ENCODE measurements around the gene SMAD7.
A peak's percentile ranks its signal among the peaks of the same experiment; 100 is the strongest.
"Not testable (repeated sequence)": the region's sequence is repeated elsewhere in the genome, so short reads cannot be mapped to it uniquely, and the experiment has no call there.

SMAD7 gene

GRCh38 chr18:48876590-48876989 is 74.2 kb downstream of the SMAD7 start:
- DNase-seq = no peak

GRCh38 chr18:48875942-48876511 is 74.7 kb downstream of the SMAD7 start:
- no peak for DNase-seq

GRCh38 chr18:48875314-48875941 is 75.3 kb downstream of the SMAD7 start:
- DNase-seq = no peak

- no peak for DNase-seq
Observed at GRCh38 chr18:48874701-48875162, 76.0 kb downstream of the SMAD7 start.

GRCh38 chr18:48874233-48874632 is 76.5 kb downstream of the SMAD7 start:
- DNase-seq = no peak

- DNase-seq = peak in 2 of 3 experiments; percentile 62 to 82
Observed at GRCh38 chr18:48872234-48873145, 78.3 kb downstream of the SMAD7 start.

DNA sequence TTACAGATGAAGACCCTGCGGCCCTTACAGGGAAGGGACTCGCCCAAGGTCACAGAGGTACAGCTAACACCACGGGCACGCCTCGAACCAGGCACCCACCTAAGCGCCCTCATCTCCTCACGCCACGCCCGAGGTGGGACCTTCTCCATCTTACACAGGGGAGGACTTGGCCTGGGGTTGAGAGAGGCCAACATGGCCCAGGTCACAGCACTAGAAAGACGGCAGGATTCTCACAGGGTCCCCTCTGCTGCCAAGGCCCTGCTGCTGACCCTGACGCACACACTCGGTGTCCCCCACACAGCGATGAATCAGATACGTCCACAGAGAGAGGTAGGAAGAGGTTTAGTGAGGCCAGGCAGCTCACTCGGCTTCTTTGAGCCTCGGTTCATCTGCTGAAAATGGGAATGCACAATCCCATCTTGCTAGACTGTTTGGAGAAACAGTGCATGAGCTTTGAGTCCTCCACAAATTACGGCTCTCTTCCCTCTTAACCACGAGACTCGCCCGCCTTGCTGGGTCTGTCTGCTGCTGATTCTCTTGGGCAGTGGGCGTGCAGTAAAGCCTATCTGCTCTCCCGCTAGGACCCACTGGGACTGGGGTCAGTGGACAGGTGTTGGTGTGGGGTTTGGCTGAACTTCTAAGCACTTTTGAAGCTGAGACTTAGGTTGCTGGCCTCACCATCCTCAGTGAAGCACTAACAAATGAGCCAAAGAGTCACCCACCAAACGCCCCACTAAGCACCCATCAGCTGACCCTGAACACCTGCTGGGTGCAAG is 79.2 kb downstream of the SMAD7 start:
- no peak for DNase-seq

DNA sequence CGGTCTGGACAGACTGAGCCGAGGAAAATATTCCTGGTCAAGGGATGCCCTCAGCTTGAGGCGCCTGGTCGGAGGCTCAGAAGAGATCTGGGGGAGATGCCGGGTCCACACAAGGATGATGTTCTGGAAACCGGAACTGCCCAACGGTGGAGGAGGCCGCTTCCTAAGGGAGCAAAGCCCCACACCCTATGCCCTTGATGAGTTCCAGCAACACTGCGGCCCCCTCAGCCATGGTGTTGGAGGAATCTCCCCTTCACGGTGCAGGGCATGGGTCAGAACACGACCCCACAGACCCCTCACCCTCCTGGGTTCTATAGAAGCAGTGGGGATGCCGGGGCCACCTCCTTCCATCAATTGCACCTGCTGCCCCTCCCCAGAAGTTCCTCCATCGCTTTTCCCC is 79.8 kb downstream of the SMAD7 start:
- not testable (repeated sequence) for DNase-seq
